Endothelial cell of umbilical vein (primary cell): ENCODE results near the gene ANP32A. TPM values are rescaled to one million over a fixed set of nuclear protein-coding genes. Genes with fewer than 3 reads are reported as not detected.

ENCODE experiments used
- BruUV-seq: library from RNA; stranded (reverse); fragments of 400-500 nt; replicated peaks from 2 replicates; lab custom pipeline; 2021; lab: Mats Ljungman, UMichigan
- CTCF ChIA-PET: fragments of 300-600, 350-600 bp; sonication (Branson Sonifier 250); formaldehyde crosslinking; loops from one replicate; lab custom pipeline; 2021; ENCODE audit warnings: antibody characterized with exemption, inconsistent platforms; lab: Charles Lee
- POLR2A ChIA-PET: fragments of 300-600, 350-600 bp; sonication (Branson Sonifier 250); formaldehyde crosslinking; loops from one replicate; lab custom pipeline; 2021; ENCODE audit warnings: antibody characterized with exemption, inconsistent platforms; lab: Charles Lee
- DNase-seq: peaks from one replicate; pipeline ENCODE4 v3.0.0-alpha.2; 2011; ENCODE audit warnings: low read depth, low spot score
- FAIRE-seq: peaks from 2 replicates; lab custom pipeline; 2011; peaks lifted over from hg19 to GRCh38; lab: Jason Lieb, UNC
- H2AFZ ChIP-seq: 2 replicates; pipeline ENCODE4 v1.6.0; 2012; ENCODE audit warnings: low read depth, low read length, control low read depth, inconsistent platforms
- H3K27ac ChIP-seq: 2 replicates; pipeline ENCODE4 v1.5.1; 2011; ENCODE audit warnings: low read depth, mild to moderate bottlenecking, control low read depth, low read length, moderate library complexity; ENCODE audit not compliant: insufficient read depth
- H3K27me3 ChIP-seq, 2 experiments: 2 replicates each; pipeline versions ENCODE4 v1.6.0 to v1.6.1; 2011; ENCODE audit warnings: low read length in 2 of 2, mixed read lengths in 1 of 2; ENCODE audit not compliant: control insufficient read depth in 2 of 2, insufficient read depth in 2 of 2
- H3K36me3 ChIP-seq, 2 experiments: 2 replicates in 1 of 2; 3 replicates in 1 of 2; pipeline ENCODE4 v1.5.1; 2011; ENCODE audit warnings: low read length in 2 of 2, mild to moderate bottlenecking in 1 of 2, moderate library complexity in 1 of 2; ENCODE audit not compliant: control insufficient read depth in 2 of 2, insufficient read depth in 2 of 2; ENCODE audit errors: extremely low read depth in 1 of 2
- H3K4me1 ChIP-seq: 3 replicates; pipeline ENCODE4 v1.5.1; 2011; ENCODE audit warnings: mild to moderate bottlenecking, low read length; ENCODE audit not compliant: control insufficient read depth, insufficient read depth; ENCODE audit errors: extremely low read depth
- H3K4me2 ChIP-seq: 2 replicates; pipeline ENCODE4 v1.6.1; 2011; ENCODE audit warnings: low read length, control low read depth, mixed read lengths; ENCODE audit not compliant: insufficient read depth
- H3K4me3 ChIP-seq, 3 experiments: fragments of 200-600 bp in 1 of 3; sonication (generic), shearing (Covaris generic) in 1 of 3; replicated peaks in 1 of 3; 2 replicates each; pipeline ENCODE4 v1.5.1; 2011 to 2016; ENCODE audit warnings: control low read depth in 3 of 3, low read length in 3 of 3, mild to moderate bottlenecking in 2 of 3, inconsistent platforms in 1 of 3, low read depth in 1 of 3, moderate library complexity in 1 of 3; ENCODE audit not compliant: insufficient read depth in 1 of 3
- H3K79me2 ChIP-seq: 2 replicates; pipeline ENCODE4 v1.6.0; 2012; ENCODE audit warnings: low read length, inconsistent platforms; ENCODE audit not compliant: control insufficient read depth, insufficient read depth
- H3K9ac ChIP-seq: replicated peaks from 2 replicates; pipeline ENCODE3; 2011; ENCODE audit warnings: low read length, control low read depth; ENCODE audit not compliant: insufficient read depth; ENCODE audit errors: extremely low read depth
- H3K9me1 ChIP-seq: replicated peaks from 3 replicates; pipeline ENCODE4 v1.6.0; 2011; ENCODE audit warnings: mild to moderate bottlenecking, low read length; ENCODE audit not compliant: control insufficient read depth, insufficient read depth; ENCODE audit errors: extremely low read depth
- H3K9me3 ChIP-seq: replicated peaks from 2 replicates; pipeline ENCODE4 v1.5.1; 2012; ENCODE audit warnings: low read length, inconsistent platforms; ENCODE audit not compliant: control insufficient read depth, insufficient read depth
- H4K20me1 ChIP-seq: replicated peaks from 2 replicates; pipeline ENCODE3; 2011; ENCODE audit warnings: mild to moderate bottlenecking, low read length; ENCODE audit not compliant: control insufficient read depth, insufficient read depth; ENCODE audit errors: extremely low read depth
- EZH2 ChIP-seq: IDR thresholded peaks from 2 replicates; pipeline ENCODE4 v1.6.1; 2012; ENCODE audit warnings: borderline replicate concordance, low read depth, mild to moderate bottlenecking, moderate library complexity, low read length, inconsistent platforms; ENCODE audit not compliant: severe bottlenecking
- GATA2 ChIP-seq: IDR thresholded peaks from 2 replicates; pipeline ENCODE4 v1.7.0; 2011; ENCODE audit warnings: low read depth, mild to moderate bottlenecking, moderate library complexity, mixed read lengths, low read length; ENCODE audit not compliant: insufficient read length, insufficient read depth
- MYC ChIP-seq: IDR thresholded peaks from one replicate; pipeline ENCODE4 v1.6.1; 2011; ENCODE audit warnings: mild to moderate bottlenecking, low read depth, low read length
- dilution Hi-C: fragments of 300-500 bp; cut with MboI; formaldehyde crosslinking; loops from one replicate; pipeline ENCODE4 v1.15.0; 2019; ENCODE audit warnings: low sequenced_read_pairs; ENCODE audit not compliant: extremely low pct_ligation_motif_present
- intact Hi-C: fragments of 100-400 bp; cut with micrococcal nuclease; formaldehyde crosslinking; loops from one replicate; pipeline ENCODE4 v1.10.0; 2022
- polyA plus RNA-seq, 4 experiments: library from polyadenylated mRNA; depleted of rRNA in 3 of 4; stranded (reverse) in 3 of 4; unstranded in 1 of 4; fragments of >200 nt; gene quantifications; 2 replicates each; pipeline versions ENCODE4 v1.2.1 to v1.2.3, GENCODE V29; 2011 to 2012; ENCODE audit warnings: missing spikeins in 1 of 4
- total RNA-seq: library from RNA; stranded (reverse); gene quantifications from 2 replicates; pipeline ENCODE4 v1.2.3, GENCODE V29; 2021
- TF ChIP-seq, protein P1 (sequence below), 2 donors: IDR thresholded peaks; 1 replicate in 1 of 2; 2 replicates in 1 of 2; pipeline ENCODE4 v1.5.1; 2011; ENCODE audit warnings: low read length in 2 of 2, mild to moderate bottlenecking in 2 of 2, moderate library complexity in 2 of 2, control low read depth in 1 of 2, inconsistent platforms in 1 of 2, low read depth in 1 of 2; ENCODE audit not compliant: insufficient read depth in 1 of 2; ENCODE audit errors: extremely low read depth in 1 of 2
- TF ChIP-seq, protein P2 (sequence below): IDR thresholded peaks from 2 replicates; pipeline ENCODE4 v1.6.1; 2011; ENCODE audit not compliant: insufficient read depth, insufficient read length

Gene ANP32A
- total and polyA plus RNA-seq, 2 donors (not counting 3 experiments of a cell fraction or from before 2014, with no cell fraction given), result 37.9 to 169 TPM

DNA sequence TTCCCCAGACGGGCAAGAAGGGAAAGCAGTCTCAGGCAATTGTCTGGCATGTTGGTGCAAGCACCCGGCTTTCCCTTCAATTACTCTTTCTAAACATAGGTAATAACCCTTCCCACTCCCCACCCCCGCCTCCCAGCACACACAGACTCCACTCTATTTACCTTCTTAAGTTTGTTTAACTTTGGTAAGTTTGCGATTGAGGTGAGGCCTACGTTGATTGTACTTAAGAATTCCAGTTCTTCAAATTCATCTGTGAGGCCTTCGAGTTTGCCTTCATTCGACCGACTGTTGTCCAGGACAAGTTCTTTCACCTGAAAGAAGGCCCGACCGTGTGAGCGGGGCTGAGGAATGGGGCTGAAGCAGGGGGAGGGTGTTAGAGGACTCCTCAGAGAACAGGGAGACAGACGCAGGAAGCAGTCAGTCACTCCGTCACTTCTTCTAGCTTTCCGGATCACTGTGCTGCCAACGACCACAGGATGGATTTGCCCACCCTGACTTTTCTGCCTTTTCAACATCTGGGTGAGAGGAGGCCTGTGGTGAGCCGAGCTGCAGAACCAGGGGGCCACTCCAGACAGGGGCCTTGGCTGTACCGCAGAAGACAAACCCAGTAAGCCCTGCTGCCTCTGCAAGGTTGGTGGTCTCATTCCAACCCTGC is 33.0 kb downstream of the ANP32A start:
- ChIA-PET CTCF (interaction anchor here (1.2 to 1.6 kb wide), 2 partner anchors 26 to 88 kb away, joined by 3 to 5 read pairs; no protein-coding TSS in a partner anchor), POLR2A (no interaction called here)
- dilution Hi-C loops, result no loop called here
- H4K20me1 ChIP-seq, result no peaks in the 10 kb centered on the region
- no peak overlapping the region for H3K4me2 ChIP-seq
- H2AFZ ChIP-seq, result no peak overlapping the region
- TF ChIP-seq, protein P1, sequence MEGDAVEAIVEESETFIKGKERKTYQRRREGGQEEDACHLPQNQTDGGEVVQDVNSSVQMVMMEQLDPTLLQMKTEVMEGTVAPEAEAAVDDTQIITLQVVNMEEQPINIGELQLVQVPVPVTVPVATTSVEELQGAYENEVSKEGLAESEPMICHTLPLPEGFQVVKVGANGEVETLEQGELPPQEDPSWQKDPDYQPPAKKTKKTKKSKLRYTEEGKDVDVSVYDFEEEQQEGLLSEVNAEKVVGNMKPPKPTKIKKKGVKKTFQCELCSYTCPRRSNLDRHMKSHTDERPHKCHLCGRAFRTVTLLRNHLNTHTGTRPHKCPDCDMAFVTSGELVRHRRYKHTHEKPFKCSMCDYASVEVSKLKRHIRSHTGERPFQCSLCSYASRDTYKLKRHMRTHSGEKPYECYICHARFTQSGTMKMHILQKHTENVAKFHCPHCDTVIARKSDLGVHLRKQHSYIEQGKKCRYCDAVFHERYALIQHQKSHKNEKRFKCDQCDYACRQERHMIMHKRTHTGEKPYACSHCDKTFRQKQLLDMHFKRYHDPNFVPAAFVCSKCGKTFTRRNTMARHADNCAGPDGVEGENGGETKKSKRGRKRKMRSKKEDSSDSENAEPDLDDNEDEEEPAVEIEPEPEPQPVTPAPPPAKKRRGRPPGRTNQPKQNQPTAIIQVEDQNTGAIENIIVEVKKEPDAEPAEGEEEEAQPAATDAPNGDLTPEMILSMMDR (IDR thresholded peaks at IDR 0.05; ENCODE audit: extremely low read depth in 1 of 2, insufficient read depth in 1 of 2, low read depth in 1 of 2, low read length in 2 of 2), result no peak
- TF ChIP-seq MYC (no peak), GATA2 (no peak), EZH2 (no peak)
- TF ChIP-seq, protein P2, sequence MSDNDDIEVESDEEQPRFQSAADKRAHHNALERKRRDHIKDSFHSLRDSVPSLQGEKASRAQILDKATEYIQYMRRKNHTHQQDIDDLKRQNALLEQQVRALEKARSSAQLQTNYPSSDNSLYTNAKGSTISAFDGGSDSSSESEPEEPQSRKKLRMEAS, result no peak
- intact Hi-C loops, result no loop called here
- no peak overlapping the region for H3K4me3 ChIP-seq
- H3K9ac ChIP-seq, result no peak overlapping the region
- peaks cover 5 to 24% of the 10 kb centered on the region in 2 experiments for H3K36me3 ChIP-seq
- no peaks in the 10 kb centered on the region for H3K27me3 ChIP-seq
- peaks cover 38% of the 10 kb centered on the region for H3K79me2 ChIP-seq
- H3K27ac ChIP-seq, result no peak overlapping the region
- H3K4me1 ChIP-seq, result peaks cover 11% of the 10 kb centered on the region
- FAIRE-seq, result no peak
- BruUV-seq, result no TSS peak
- no peaks in the 10 kb centered on the region for H3K9me3 ChIP-seq
- H3K9me1 ChIP-seq, result no peaks in the 10 kb centered on the region
- DNase-seq, result no peak
